Amygdala (tissue), 56 donors: ENCODE results near the gene EPB41L4B.

Experiments used
- DNase-seq, 56 donors: peaks; one replicate each; lab custom pipeline; 2025; lab: John Stamatoyannopoulos, UW

The EPB41L4B gene

DNA sequence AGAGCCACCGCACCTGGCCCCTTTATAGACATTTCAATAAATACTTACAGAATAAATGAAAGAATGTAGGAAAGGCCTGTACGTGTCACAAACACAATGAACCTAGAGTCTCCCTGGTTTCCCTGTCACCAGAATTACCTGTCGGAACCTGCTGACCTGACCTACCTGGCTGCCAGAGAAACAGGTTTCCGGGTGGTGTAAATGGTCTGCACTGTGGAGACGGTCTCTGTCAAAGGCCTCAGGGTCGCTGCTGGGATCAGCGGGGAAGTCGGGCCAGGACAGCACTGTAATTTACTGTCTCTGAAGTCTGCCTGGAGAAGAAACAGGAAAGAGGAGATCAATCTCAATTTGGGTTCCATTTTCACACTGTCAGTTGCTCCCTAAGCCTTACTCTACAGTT lies 144.5 kb downstream of the EPB41L4B start:
- DNase-seq = no peak

DNA sequence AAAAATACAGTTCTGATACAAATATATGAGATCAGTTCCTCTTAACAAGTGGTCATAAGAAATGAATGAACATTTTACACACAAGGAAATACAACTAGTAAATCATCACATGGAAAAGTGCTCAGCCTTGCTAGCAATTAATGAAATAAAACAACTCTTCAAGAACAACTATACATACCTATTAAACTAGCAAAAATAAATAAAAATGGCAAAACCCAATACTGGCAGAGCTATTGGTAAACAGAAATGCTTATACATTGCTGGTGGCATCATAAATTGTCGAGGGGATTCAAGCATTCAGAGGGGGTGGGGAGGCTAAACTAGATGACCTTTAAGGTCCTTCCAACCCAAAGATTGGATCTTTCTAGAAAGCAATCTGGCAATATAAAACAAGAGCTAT lies 147.9 kb downstream of the EPB41L4B start:
- no peak for DNase-seq

DNA sequence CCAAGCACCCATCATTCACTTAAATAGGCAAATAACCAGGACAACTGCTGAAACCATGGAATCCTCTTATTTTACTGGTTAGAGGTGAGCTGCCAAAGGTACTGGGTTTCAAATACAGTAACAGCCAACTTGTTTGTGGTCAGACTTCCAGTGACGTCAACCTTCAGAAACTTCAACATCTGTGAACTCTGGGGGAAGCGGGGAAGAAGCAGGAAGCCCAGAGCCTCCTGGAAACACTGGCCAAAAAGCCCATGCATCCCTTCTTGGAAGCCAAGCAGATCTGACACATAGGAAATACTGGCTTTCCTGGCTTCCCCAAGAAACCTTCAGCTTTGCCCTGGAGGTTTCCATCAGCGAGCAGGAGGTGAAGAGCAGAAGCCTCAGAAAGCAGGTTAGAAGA lies 148.9 kb downstream of the EPB41L4B start:
- no peak for DNase-seq

DNA sequence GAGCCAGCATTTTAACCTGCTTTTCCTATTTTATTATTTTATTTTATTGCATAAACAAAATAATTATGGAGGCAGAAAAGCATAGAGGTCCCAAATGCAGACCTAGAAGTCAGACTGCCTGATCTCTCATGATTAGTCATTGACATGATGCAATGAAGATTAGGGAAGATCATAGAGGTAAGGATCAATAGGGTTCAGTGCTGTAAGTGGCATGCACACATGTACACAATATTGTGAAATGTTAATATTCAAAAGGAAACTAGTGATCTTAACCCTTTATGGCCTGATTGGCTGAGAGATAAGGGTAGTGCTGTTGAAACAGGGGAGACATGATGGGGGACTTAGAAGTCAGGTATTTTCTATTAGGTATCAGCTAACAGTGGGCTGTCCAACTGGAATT lies 152.7 kb downstream of the EPB41L4B start:
- DNase-seq = no peak

DNA sequence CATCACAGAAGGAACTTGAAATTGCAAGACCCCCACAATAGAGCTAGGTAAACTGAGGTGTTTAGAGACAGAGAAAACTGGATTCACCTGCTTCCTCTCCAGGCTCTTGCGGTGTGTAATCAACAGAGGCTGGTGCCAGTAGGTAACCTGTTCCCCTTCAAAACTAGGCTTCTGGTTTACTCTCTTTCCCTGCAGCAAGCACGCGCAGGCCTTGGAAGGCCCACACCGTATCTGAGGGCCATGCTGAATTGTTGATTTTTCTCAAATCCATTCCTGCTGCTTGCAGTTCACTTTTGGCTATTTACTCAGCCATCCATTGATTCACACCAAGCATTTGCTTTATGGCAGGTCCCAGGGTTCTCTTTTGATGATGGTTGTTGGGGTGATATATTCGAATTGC lies 153.1 kb downstream of the EPB41L4B start:
- DNase-seq = peak in 1 of 56 donors; percentile 27

DNA sequence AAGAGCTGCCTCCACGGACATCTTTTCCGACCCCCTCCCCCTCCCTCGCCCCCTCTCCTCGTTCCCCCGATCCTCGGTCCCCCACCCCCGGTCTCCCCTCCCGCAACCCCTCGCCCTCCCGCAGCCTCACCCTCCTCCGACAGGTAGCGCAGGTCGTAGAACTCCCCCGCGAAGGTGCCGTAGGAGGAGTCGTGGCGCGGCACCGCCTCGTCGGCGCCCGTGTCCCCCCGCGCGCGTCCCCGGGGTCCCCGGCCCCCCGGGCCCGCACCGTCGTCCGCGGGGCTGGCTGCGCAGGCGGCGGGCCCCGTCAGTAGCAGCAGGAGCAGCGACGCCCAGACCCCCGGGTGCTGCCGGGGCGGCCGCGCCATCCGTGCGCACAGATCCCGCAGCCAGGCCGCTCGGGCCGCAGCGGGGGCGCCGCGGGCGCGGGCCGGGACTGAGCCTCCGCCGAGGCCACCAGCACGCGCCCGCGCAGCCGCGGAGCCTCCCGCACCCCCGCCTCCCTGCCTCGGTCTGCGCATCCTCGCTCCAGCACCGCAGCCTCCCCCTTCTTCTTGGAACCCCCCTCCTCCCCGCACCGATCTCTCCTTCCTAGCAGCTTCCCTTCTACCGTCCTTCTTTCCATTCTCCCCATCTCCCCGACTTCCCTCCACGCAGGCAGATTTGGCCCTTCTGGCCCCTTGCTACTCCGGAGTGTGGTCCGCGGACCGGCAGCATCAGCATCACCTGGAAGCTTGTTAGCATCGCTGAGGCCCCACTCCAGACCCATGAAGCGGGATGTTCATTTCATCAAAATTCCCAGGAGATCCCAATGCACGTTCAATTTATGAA lies 153.9 kb downstream of the EPB41L4B start, which contains the start of gene FRRS1L:
Gene FRRS1L (minus strand): TSS at position 479 of the 831 bp plus-strand sequence. CDS start 111 bp downstream, at position 368.
- DNase-seq = peak in 48 of 56 donors; percentile 4 to 71 (median 29)

DNA sequence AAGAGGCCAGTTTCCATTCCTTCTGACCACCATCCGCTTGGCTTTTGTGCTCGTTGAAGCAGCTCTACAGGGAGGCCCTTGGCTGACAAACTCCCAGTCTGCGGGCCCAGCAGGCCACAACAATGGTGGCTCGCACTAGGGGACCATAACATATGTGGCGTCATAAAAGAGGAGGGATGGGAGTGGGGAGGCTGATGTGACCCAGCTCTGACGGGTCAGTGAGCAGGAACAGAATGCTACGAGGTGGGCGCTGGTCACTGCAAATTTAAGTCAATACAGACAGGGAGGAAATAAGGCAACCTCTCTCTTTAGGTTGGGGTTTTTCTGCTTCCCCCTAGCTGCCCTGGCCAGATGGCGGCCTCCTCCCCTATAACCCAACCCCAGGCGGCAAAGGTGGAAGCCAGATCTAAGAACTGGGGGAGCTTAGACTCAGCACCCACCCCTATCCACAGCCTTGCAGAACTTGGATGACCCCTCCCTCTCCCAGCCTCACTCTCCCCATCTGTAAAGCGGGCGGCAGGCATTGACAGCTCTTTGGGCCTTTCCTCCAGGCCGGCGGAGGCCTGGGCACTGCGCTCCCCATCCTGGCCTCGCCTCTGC lies 154.6 kb downstream of the EPB41L4B start:
- no peak for DNase-seq

DNA sequence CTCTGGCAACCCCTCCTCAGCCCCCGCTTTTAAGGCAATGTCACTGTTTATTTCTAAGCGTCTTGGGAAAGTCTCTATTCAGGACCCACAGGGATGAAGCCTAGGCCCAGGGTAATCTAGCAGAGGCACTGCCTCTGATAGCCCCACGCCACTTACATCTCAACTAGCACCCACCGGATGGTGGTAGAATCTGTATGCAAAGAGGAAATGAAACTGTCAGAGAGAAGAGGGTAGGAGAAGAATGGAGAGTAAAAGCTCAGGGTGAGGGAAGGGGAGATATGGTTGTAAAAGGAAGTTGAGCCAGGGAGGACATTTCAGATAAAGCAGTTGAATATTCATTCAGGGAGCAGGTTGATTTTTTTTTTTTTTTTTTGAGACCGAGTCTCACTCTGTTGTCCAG lies 156.8 kb downstream of the EPB41L4B start:
- no peak for DNase-seq

DNA sequence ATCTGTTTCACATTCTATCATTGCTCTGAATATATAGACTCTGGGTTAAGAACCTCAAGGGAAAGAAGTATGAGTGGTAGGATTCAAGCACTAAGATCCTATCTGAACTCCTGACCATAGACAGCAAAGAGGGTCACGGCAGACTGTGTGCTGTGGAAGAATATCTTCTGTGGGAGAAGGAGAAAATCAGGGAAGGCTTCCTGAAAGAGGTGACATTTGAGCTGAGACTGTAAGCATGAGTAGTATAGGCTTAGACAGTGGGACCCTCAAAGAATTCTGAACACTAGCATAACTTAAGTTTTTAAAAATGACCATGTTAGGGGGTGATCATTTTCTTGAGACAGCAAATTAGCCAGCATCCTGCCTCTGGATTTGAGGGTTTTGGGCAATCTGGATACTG lies 157.7 kb downstream of the EPB41L4B start:
- DNase-seq = no peak

DNA sequence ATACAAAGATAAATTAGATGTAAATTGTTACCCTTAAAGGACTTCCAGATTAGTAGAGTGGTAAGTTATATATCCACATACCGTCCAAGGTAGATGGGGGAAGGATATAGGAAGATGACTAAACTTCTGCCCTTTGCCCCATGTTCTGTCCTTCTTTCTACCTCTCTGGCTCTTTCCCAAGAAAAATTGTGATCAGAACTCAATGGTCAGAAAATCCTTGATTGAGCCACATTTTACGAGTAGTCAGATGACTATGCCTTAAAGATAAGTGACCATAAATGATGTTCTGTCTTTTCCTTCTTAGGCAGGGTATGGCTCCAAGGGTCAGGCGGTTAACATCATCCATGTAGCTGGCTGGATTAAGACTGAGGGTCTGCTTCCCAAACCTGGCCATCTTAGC lies 158.2 kb downstream of the EPB41L4B start:
- no peak for DNase-seq

DNA sequence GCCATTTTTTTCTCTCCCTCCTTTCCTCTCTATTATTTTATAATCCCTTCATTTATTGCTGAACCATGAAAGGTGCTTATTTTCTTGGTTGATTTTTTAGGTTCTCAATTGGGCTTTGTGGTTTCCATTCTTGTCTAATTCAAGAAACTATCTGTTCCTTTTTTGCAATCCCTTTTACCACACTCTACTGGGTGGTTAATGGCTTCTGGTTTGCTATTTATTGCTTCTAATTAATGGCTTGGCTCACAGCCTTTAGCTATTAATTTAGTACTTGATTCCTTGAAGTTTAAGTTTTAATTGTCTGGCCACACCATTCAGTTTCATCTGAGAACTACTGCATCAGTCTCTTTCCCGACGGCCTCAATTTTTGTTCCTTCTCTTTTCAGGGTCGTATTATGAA lies 159.4 kb downstream of the EPB41L4B start:
- DNase-seq = no peak

DNA sequence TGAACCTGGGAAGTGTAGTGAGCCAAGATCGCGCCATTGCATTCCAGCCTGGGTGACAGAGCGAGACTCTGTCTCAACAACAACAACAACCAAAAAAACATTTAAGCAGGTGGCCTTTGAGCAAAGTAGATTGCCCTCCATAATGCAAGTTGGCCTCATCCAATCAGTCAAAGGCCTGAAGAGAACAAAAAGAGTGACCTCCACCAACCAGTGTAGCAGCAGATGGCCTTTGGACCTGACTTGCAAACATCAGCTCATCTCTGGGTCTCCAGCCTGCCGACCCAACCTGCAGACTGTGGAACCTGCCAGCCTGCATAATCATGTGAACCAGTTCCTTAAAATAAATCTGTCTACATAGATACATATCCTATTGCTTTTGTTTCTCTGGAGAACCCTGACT lies 161.3 kb downstream of the EPB41L4B start:
- no peak for DNase-seq

DNA sequence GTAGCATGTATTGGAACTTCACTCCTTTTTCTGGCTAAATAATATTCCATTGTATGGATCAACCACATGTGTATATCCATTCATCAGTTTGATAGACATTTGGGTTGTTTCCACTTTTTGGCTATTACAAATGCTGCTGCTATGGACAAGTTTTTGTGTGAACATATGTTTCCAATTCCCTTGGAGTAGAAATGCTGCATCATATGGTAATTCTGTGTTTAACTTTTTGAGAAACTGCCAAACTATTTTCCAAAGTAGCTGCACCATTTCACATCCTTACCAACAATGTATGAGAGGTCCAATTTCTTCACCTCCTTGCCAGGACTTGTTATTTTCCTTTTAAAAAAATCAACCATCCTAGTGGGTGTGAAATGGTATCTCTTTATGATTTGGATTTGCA lies 162.2 kb downstream of the EPB41L4B start:
- DNase-seq = no peak

DNA sequence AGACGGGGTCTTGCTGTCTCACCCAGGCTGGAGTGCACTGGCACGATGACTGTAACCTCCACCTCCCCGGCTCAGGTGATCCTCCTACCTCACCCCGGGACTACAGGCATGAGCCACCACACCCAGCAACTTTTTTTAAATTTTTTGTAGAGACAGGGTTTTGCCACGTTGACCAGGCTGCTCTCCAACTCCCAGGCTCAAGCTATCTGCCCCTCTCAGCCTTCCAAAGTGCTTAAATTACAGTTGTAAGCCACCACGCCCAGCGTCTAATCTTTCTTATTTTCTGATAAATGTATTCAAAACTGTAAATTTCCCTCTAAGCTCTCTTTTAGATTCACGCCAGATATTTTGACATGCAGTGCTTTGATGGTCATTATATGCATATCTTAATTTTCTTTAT lies 164.2 kb downstream of the EPB41L4B start:
- no peak for DNase-seq

DNA sequence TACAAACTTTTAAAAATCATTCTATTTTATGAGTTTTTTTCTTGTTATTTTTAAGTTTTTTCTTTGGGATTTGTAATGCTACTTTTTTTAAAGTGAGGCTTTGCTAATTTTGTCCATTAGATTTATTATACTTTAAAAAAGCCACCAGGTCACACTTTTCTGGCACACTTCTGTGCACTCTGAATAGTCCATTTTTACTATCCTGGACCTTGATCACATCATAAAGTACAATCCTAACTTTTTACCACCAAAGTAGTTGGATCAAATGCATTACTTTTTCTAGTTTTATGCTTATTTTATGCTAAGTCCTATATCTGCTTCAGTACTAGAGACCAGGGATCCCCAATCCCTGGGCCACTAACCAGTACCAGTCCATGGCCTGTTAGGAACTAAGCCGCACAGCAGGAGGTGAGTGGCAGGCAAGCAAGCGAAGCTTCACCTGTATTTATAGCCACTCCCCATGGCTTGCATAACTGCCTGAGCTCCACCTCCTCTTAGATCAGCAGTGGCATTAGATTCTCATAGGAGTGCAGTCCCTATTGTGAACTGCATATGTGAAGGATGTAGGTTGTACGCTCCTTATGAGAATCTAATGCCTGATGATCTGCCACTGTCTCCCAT lies 169.8 kb downstream of the EPB41L4B start:
- DNase-seq = no peak

DNA sequence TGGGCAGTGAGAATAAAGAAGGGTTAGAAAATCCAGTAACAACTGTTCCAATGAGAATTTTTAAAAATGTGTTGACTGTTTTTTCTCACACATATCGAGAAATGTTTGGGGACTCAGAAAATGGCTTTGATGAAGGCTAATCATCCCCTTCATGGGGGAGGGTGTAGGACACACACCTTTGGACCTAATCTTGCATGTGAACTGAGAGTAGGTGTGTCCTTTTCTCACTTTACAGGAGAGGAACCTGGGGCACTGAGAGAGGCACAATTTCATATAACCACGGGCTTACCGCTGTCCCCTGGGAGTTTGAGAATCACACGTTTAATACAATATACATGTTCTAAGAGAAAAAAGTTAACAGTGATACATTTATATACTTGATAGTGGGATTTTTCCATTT lies 171.1 kb downstream of the EPB41L4B start:
- DNase-seq = no peak

DNA sequence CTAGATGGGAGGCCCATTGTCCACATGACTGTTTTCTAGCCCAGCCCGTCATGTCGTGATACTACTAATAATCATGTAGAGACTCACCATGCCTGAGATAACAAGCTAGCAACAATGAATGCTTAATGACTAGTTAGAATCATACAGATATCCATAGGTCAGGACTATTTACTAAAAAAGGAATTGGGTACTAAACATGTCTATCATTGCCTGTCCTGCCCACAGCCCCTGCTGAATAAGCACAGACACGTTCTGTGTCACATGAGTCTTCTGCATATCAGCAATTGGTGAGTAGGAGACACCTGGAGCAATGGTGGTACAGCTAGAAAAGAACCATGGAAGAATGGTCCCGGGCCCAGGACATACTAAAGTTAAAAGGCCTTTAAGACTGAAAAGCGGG lies 171.8 kb downstream of the EPB41L4B start:
- no peak for DNase-seq

DNA sequence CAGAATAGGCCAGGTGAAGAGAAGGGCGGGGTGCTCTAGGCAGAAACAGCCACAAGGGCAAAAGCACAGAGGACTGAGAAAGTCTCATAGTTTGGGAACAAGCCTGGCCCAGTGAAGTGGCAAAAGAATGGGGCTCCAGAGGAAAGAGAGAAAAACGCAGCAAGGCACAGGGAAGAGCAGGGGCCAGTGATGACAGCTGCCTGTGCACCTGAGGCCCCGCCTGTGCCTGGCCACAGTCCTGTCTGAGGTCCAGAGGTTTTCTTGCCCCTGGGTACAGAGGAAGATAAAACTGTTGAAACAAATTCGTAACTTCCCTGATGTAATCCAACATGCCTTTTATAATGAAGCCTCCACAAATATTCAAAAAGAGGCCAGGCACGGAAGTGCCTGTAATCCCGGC lies 175.8 kb downstream of the EPB41L4B start:
- no peak for DNase-seq

DNA sequence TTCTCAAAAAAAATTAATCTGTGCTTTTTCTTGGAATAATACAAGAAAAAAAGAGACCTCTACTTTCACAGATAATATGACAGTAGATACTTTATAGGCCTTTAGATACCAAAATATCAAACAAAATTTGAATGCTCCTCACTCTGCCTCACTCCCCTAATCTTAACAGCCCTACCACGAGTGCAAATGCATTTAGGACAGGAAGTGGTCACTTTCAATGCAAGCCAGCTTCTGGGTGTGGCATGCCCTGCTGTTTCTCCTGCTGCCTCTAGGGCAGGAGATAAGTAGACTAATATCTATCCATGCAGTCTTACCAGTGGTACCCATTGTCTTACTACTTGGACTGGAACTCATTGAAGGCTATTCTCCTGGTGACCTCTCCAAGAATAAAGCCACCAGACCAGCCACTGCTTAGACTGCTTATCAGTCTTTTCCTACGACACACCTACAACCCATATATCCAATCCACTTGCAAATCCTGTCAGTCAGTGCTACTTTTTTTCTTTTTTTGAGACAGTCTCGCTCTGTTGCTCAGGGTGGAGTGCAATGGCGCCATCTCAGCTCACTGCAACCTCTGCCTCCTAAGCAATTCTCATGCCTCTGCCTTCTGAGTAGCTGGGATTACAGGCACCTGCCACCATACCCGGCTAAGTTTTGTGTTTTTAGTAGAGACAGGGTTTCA lies 176.8 kb downstream of the EPB41L4B start:
- DNase-seq = no peak

DNA sequence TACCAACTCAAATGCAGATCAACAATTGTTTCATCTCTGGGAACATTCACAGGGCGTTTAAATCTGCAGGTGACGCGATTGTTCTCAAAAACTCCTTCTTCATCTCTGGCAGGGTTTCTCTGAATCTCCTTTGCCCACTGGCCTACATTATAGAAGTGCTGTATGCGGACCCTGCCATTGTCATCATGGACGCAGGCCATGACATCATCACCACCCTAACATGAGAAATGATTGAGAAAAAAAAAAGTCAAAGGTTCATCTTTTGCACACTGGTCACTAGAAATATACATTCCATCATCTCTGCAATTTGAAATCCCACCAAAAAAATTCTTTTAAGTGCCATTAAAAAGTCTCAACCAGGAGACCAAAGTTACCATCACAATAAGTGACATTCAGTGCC lies 179.5 kb downstream of the EPB41L4B start:
- DNase-seq = no peak

DNA sequence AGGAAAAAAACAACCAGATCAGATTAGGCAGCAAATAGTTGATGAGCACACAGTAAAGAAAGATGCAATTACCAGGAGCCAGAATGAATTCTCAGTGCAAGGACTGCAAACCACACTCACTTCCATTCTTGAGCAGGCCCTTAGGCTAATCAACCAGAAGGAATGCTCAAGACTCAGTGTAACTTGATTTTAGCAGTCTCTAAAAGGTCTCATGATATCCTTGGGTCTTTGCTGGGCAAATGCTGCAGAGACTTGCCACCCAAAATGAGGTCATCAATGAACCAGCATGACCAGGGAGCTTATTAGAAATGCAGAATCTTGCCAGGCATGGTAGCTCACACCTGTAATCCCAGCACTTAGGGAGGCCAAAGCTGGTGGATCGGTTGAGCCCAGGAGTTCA lies 181.0 kb downstream of the EPB41L4B start:
- no peak for DNase-seq
